ENCODE results near the gene TCF7.
A peak's percentile ranks its signal among the peaks of the same experiment; 100 is the strongest.

The TCF7 gene

GRCh38 chr5:134184155-134185135, 70.0 kb downstream of the TCF7 start:
- DNase-seq, result peak; percentile 53 to 88

DNA sequence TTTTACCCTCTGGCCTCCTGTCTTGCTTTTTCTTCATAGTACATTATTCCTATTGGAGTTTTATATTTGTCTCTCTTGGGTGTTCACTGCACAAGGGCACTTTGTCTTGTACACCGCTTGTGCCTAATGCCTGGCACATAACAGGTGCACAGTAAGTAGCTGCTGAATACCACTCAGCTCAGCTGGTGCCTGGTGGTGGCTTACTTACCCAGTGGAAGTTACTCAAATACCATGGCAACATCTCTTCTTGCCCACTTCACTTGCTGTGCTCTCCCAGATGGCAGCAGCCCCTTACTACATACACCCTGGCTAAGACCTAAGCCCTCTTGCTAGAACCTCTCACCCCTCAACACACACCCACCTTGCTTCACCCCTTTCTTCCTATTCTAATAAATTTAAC, 73.6 kb downstream of the TCF7 start:
- DNase-seq, result no peak

DNA sequence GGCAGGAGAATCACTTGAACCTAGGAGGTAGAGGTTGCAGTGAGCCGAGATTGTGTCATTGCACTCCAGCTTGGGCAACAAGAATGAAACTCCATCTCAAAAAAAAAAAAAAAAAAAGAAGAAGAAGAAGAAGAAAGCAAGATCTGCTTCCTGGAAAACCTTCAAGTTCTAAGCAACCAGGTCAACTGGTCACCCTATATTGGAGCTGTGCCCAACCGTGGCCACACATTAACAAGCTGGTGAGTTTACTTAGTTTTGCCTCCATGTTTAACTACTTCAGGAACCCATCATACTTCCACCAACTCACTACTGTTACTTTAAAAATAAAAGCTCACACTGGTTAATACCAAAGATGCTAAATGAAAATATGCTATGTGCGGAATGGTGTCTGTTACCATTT, 74.5 kb downstream of the TCF7 start:
- DNase-seq, result peak in 1 of 2 donors; percentile 25

GRCh38 chr5:134195666-134196065, 81.2 kb downstream of the TCF7 start:
- no peak for DNase-seq
